Endothelial cell (in vitro differentiated cells): Measurements from ENCODE around the gene TRAPPC1. TPM values are rescaled to one million over a fixed set of nuclear protein-coding genes. Genes with fewer than 3 reads are reported as not detected.

ENCODE experiments used
- DNase-seq: peaks from one replicate; pipeline ENCODE4 v3.0.0; 2021; ENCODE audit warnings: low spot score
- H3K27ac Mint-ChIP-seq: one replicate; pipeline ENCODE4 v1.8.0; 2021; ENCODE audit warnings: mixed read lengths, inconsistent platforms; ENCODE audit not compliant: unreplicated experiment
- H3K27me3 Mint-ChIP-seq: one replicate; pipeline ENCODE4 v1.8.0; 2021; ENCODE audit warnings: mild to moderate bottlenecking, moderate library complexity, mixed read lengths, inconsistent platforms; ENCODE audit not compliant: unreplicated experiment
- H3K36me3 Mint-ChIP-seq: one replicate; pipeline ENCODE4 v1.8.0; 2021; ENCODE audit warnings: mild to moderate bottlenecking, low read depth, mixed read lengths, inconsistent platforms; ENCODE audit not compliant: unreplicated experiment
- H3K4me1 Mint-ChIP-seq: one replicate; pipeline ENCODE4 v1.8.0; 2021; ENCODE audit warnings: mild to moderate bottlenecking, mixed read lengths, inconsistent platforms; ENCODE audit not compliant: unreplicated experiment
- H3K4me3 Mint-ChIP-seq: one replicate; pipeline ENCODE4 v1.8.0; 2021; ENCODE audit warnings: mild to moderate bottlenecking, mixed read lengths, inconsistent platforms; ENCODE audit not compliant: unreplicated experiment
- H3K9me3 Mint-ChIP-seq: one replicate; pipeline ENCODE4 v1.8.0; 2021; ENCODE audit warnings: mixed read lengths, inconsistent platforms; ENCODE audit not compliant: unreplicated experiment
- total RNA-seq: library from RNA; stranded (reverse); fragmentation: NEBNext Ultra II Directional; extraction: Animal tissue kit (Norgen Biotek cat#: 25700); gene quantifications from one replicate; pipeline ENCODE4 v1.2.1, GENCODE V29; 2021; ENCODE audit not compliant: unreplicated experiment
- TF ChIP-seq, protein P1 (sequence below): fragments of 200-600 bp; sonication (generic); IDR thresholded peaks from one replicate; pipeline ENCODE4 v1.5.0; 2021; ENCODE audit warnings: antibody characterized with exemption; ENCODE audit not compliant: unreplicated experiment

Gene TRAPPC1
- total RNA-seq, 1 donor from 2014 or later: 171 TPM

DNA sequence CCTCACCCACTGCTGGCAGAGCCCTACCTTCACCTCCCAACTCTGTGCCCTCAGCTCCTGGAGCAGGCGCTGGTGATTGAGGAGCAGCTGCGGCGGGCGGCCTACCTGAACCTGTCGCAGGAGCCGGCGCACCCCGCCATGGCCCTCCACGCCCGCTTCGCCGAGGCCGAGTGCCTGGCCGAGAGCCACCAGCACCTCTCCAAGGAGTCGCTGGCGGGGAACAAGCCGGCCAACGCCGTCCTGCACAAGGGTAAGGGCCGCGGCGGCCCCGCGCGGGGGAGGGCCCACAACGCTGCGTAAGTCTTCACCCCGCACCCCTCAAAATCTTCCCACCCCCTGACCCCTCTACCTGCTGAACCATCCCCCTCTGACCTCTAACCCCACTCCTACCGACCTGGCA lies 22.7 kb downstream of the TRAPPC1 start:
- TF ChIP-seq, protein P1, sequence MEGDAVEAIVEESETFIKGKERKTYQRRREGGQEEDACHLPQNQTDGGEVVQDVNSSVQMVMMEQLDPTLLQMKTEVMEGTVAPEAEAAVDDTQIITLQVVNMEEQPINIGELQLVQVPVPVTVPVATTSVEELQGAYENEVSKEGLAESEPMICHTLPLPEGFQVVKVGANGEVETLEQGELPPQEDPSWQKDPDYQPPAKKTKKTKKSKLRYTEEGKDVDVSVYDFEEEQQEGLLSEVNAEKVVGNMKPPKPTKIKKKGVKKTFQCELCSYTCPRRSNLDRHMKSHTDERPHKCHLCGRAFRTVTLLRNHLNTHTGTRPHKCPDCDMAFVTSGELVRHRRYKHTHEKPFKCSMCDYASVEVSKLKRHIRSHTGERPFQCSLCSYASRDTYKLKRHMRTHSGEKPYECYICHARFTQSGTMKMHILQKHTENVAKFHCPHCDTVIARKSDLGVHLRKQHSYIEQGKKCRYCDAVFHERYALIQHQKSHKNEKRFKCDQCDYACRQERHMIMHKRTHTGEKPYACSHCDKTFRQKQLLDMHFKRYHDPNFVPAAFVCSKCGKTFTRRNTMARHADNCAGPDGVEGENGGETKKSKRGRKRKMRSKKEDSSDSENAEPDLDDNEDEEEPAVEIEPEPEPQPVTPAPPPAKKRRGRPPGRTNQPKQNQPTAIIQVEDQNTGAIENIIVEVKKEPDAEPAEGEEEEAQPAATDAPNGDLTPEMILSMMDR: no peak
- Mint-ChIP-seq H3K27ac (no peak overlapping the region), H3K36me3 (peaks cover 57% of the 10 kb centered on the region), H3K9me3 (no peaks in the 10 kb centered on the region), H3K4me1 (peaks cover 5% of the 10 kb centered on the region), H3K27me3 (peaks cover 9% of the 10 kb centered on the region), H3K4me3 (no peak overlapping the region)
- no peak for DNase-seq

DNA sequence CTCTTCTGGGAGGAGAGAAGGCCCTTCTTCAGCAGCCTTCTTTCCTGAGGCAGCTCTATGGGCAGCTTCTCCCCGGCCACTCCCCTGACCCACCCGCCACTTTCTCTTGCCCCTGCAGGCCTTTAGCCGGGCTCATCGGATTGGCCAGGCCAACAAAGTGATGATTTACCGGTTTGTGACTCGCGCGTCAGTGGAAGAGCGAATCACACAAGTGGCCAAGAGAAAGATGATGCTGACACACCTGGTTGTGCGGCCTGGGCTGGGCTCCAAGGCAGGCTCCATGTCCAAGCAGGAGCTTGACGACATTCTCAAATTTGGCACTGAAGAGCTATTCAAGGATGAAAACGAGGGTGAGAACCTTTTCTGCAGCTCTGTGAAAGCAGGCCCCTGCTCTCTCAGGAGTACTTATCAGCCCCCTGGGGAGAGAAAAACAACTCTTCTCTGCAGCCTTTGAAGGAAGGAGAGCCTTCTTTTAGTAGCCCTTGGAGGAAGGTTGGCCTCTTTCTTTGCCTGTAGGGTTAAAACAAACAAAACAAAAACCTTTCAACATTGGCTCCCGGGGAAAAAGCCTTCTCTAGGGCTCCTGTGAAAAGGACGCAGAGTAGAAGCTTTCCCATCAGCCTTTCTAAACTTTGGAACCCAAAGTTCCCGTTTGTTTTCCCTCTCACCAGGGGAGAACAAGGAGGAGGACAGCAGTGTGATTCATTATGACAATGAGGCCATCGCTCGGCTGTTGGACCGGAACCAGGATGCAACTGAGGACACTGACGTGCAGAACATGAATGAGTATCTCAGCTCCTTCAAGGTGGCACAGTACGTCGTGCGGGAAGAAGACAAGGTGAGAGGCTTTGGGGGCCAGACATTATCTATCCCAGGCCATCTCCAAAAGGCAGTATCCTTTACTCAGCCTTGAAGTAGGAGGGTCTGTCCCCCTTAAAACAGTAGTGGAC lies 28.3 kb downstream of the TRAPPC1 start:
- peaks cover 13% of the 10 kb centered on the region for H3K4me1 Mint-ChIP-seq
- peaks cover 90% of the 10 kb centered on the region for H3K36me3 Mint-ChIP-seq
- DNase-seq: no peak
- TF ChIP-seq, protein P1: no peak
- H3K27ac Mint-ChIP-seq: no peak overlapping the region
- peak overlapping the region; percentile 57 for H3K4me3 Mint-ChIP-seq
- H3K9me3 Mint-ChIP-seq: no peaks in the 10 kb centered on the region
- H3K27me3 Mint-ChIP-seq: peaks cover 7% of the 10 kb centered on the region

DNA sequence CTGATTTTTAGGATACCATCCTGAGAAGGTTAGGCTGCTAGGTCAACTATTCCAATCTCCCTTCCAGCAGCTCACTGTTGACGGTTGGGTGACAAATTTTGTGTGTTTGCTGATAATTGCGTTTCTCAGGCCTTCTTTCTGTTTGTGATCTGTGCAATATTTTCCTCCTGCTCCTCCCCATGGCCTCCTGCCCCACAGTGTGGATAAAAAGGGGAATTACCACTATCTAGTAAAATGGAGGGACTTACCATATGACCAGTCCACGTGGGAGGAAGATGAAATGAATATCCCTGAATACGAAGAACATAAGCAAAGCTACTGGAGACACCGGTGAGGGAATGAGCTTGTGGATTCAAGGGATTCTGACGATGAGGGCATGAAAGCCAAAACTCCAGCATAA lies 34.0 kb downstream of the TRAPPC1 start:
- Mint-ChIP-seq H3K27me3 (peaks cover 7% of the 10 kb centered on the region), H3K4me1 (peaks cover 11% of the 10 kb centered on the region), H3K27ac (no peak overlapping the region), H3K9me3 (no peaks in the 10 kb centered on the region), H3K4me3 (peak overlapping the region; percentile 65), H3K36me3 (peaks cover 82% of the 10 kb centered on the region)
- TF ChIP-seq, protein P1: no peak
- no peak for DNase-seq

DNA sequence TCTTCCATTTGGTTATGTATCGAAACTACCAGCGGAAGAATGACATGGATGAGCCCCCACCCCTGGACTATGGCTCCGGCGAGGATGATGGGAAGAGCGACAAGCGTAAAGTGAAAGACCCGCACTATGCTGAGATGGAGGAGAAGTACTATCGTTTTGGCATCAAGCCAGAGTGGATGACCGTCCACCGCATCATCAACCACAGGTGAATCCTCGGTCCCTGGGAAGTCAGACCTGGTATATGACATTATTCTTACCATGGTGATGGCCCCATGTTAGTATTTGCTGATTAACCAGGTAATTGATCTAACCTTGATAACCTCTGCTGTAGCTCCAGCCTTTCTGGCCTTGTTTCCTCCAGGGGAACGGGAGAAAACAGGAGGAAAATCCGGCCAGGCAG lies 34.7 kb downstream of the TRAPPC1 start:
- no peak for DNase-seq
- no peak overlapping the region for H3K27ac Mint-ChIP-seq
- peak overlapping the region; percentile 20 for H3K4me3 Mint-ChIP-seq

More for the DNA sequence above, 34.7 kb downstream of the TRAPPC1 start:
- Mint-ChIP-seq H3K4me1 (peaks cover 11% of the 10 kb centered on the region), H3K27me3 (peaks cover 6% of the 10 kb centered on the region), H3K9me3 (no peaks in the 10 kb centered on the region), H3K36me3 (peaks cover 78% of the 10 kb centered on the region)
- TF ChIP-seq, protein P1: no peak
